HS-5 (cell line): Measurements from ENCODE around the gene MPP3.
"Not testable (repeated sequence)": the region's sequence is repeated elsewhere in the genome, so short reads cannot be mapped to it uniquely, and the experiment has no call there.

Experiments
- DNase-seq: peaks from one replicate; pipeline ENCODE4 v3.0.0-alpha.2; 2012; ENCODE audit warnings: low read depth

MPP3 gene

GRCh38 chr17:43808076-43808475, 24.9 kb downstream of the MPP3 start:
- no peak for DNase-seq

- no peak for DNase-seq
Observed at GRCh38 chr17:43805117-43805516, 27.8 kb downstream of the MPP3 start.

GRCh38 chr17:43803758-43804157, 29.2 kb downstream of the MPP3 start:
- no peak for DNase-seq

GRCh38 chr17:43801844-43802243, 31.1 kb downstream of the MPP3 start:
- DNase-seq, result no peak

- DNase-seq, result no peak
Observed at GRCh38 chr17:43800736-43801135, 32.2 kb downstream of the MPP3 start.

- no peak for DNase-seq
Observed at GRCh38 chr17:43799047-43799446, 33.9 kb downstream of the MPP3 start.

- not testable (repeated sequence) for DNase-seq
Observed at GRCh38 chr17:43798024-43798423, 34.9 kb downstream of the MPP3 start.

- not testable (repeated sequence) for DNase-seq
Observed at GRCh38 chr17:43792668-43793067, 40.3 kb downstream of the MPP3 start.

- DNase-seq, result peak; percentile 32
Observed at GRCh38 chr17:43791589-43791988, 41.4 kb downstream of the MPP3 start.

- DNase-seq, result no peak
Observed at GRCh38 chr17:43790311-43790940, 42.5 kb downstream of the MPP3 start.

- no peak for DNase-seq
Observed at GRCh38 chr17:43789482-43789881, 43.5 kb downstream of the MPP3 start.

- no peak for DNase-seq
Observed at GRCh38 chr17:43788540-43788939, 44.4 kb downstream of the MPP3 start.

GRCh38 chr17:43787728-43788127, 45.2 kb downstream of the MPP3 start:
- no peak for DNase-seq

- no peak for DNase-seq
Observed at GRCh38 chr17:43784628-43785101, 48.3 kb downstream of the MPP3 start.

GRCh38 chr17:43784068-43784467, 48.9 kb downstream of the MPP3 start:
- DNase-seq, result no peak

GRCh38 chr17:43782913-43783680, 49.8 kb downstream of the MPP3 start:
- no peak for DNase-seq

GRCh38 chr17:43780135-43780534, 52.8 kb downstream of the MPP3 start, which contains the start of gene CFAP97D1:
CFAP97D1 (plus strand) TSS chr17:43780435; CDS start chr17:43780463, 28 bp downstream.
- DNase-seq, result no peak

GRCh38 chr17:43779145-43780125, 53.5 kb downstream of the MPP3 start:
- no peak for DNase-seq

- peak; percentile 60 for DNase-seq
Observed at GRCh38 chr17:43778337-43779144, 54.4 kb downstream of the MPP3 start, which contains the start of gene DUSP3. DUSP3 (minus strand) TSS chr17:43778977; CDS start chr17:43778924, 53 bp downstream.

GRCh38 chr17:43774304-43775250, 58.4 kb downstream of the MPP3 start:
- no peak for DNase-seq
